Astrocyte (in vitro differentiated cells and primary cell): ENCODE measurements around the gene CCT8L2. TPM values are rescaled to one million over a fixed set of nuclear protein-coding genes. Genes with fewer than 3 reads are reported as not detected.
"Not testable (repeated sequence)": the region's sequence is repeated elsewhere in the genome, so short reads cannot be mapped to it uniquely, and the experiment has no call there.

Experiments used
- DNase-seq: peaks from one replicate; pipeline ENCODE4 v3.0.0-alpha.2; 2010; ENCODE audit warnings: low read depth
- FAIRE-seq: peaks from 2 replicates; lab custom pipeline; 2011; peaks lifted over from hg19 to GRCh38; lab: Jason Lieb, UNC
- H2AFZ ChIP-seq: 2 replicates; pipeline ENCODE4 v1.6.0; 2012; ENCODE audit warnings: low read depth, low read length, inconsistent platforms
- H3K27ac ChIP-seq: 2 replicates; pipeline ENCODE4 v1.5.1; 2011; ENCODE audit warnings: low read depth, low read length, inconsistent platforms
- H3K27me3 ChIP-seq: 2 replicates; pipeline ENCODE4 v1.6.0; 2011; ENCODE audit warnings: low read length, inconsistent platforms; ENCODE audit not compliant: insufficient read depth
- H3K36me3 ChIP-seq: 2 replicates; pipeline ENCODE4 v1.5.1; 2011; ENCODE audit warnings: low read length, inconsistent platforms; ENCODE audit not compliant: insufficient read depth
- H3K4me1 ChIP-seq: 2 replicates; pipeline ENCODE4 v1.5.1; 2011; ENCODE audit warnings: low read length, inconsistent platforms; ENCODE audit not compliant: insufficient read depth
- H3K4me2 ChIP-seq: 2 replicates; pipeline ENCODE4 v1.6.0; 2012; ENCODE audit warnings: low read length, inconsistent platforms
- H3K4me3 ChIP-seq: 2 replicates; pipeline ENCODE4 v1.5.1; 2011; ENCODE audit warnings: low read depth, mild to moderate bottlenecking, low read length, inconsistent platforms; ENCODE audit not compliant: insufficient read depth
- H3K79me2 ChIP-seq: 2 replicates; pipeline ENCODE4 v1.6.0; 2012; ENCODE audit warnings: mild to moderate bottlenecking, low read length, inconsistent platforms; ENCODE audit not compliant: insufficient read depth
- H3K9ac ChIP-seq: 2 replicates; pipeline ENCODE4 v1.6.0; 2012; ENCODE audit warnings: mild to moderate bottlenecking, low read length, inconsistent platforms
- H3K9me3 ChIP-seq: 2 replicates; pipeline ENCODE4 v1.5.1; 2012; ENCODE audit warnings: low read depth, mild to moderate bottlenecking, low read length, inconsistent platforms; ENCODE audit not compliant: insufficient read depth
- H4K20me1 ChIP-seq: 2 replicates; pipeline ENCODE4 v1.6.0; 2012; ENCODE audit warnings: low read length, inconsistent platforms; ENCODE audit not compliant: insufficient read depth
- H3K27ac Mint-ChIP-seq: one replicate; pipeline ENCODE4 v1.8.0; 2021; ENCODE audit warnings: mild to moderate bottlenecking, mixed read lengths; ENCODE audit not compliant: unreplicated experiment
- H3K27me3 Mint-ChIP-seq: one replicate; pipeline ENCODE4 v1.8.0; 2021; ENCODE audit warnings: low read depth, mixed read lengths; ENCODE audit not compliant: unreplicated experiment
- H3K36me3 Mint-ChIP-seq: one replicate; pipeline ENCODE4 v1.8.0; 2021; ENCODE audit warnings: low read depth, mixed read lengths; ENCODE audit not compliant: unreplicated experiment
- H3K4me1 Mint-ChIP-seq: one replicate; pipeline ENCODE4 v1.8.0; 2021; ENCODE audit warnings: low read depth, mixed read lengths; ENCODE audit not compliant: unreplicated experiment
- H3K4me3 Mint-ChIP-seq: one replicate; pipeline ENCODE4 v1.8.0; 2021; ENCODE audit warnings: mild to moderate bottlenecking, moderate library complexity, mixed read lengths; ENCODE audit not compliant: unreplicated experiment
- H3K9me3 Mint-ChIP-seq: one replicate; pipeline ENCODE4 v1.8.0; 2021; ENCODE audit warnings: mild to moderate bottlenecking, mixed read lengths; ENCODE audit not compliant: unreplicated experiment
- EZH2 ChIP-seq: IDR thresholded peaks from 2 replicates; pipeline ENCODE4 v1.6.1; 2012; ENCODE audit warnings: mild to moderate bottlenecking, low read length, inconsistent platforms; ENCODE audit not compliant: insufficient read depth
- total RNA-seq: library from RNA; stranded (reverse); gene quantifications from 2 replicates; pipeline ENCODE4 v1.2.1, GENCODE V29; 2021
- TF ChIP-seq, protein P1 (sequence below): IDR thresholded peaks from 2 replicates; pipeline ENCODE4 v1.5.1; 2011; ENCODE audit warnings: low read depth, mild to moderate bottlenecking, inconsistent platforms, low read length, moderate library complexity; ENCODE audit not compliant: insufficient read depth

CCT8L2 gene
- total RNA-seq, 1 donor from 2014 or later: not detected

DNA sequence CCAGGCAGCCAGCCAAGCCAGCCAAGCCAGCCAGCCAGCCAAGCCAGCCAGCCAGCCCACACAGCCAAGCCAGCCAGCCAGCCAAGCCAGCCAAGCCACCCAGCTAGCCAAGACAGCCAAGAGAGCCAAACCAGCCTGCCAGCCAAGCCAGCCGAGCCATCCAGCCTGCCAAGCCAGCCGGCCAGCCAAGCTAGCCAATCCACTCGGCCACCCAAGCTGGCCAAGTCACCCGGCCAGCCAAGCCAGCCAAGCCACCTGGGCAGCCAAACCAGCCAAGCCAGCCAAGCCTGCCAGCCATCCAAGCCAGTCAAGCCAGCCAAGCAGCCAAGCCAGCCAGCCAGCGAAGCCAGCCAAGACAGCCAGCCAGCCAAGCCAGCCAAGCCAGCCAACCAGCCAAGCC is 32.0 kb downstream of the CCT8L2 start:
- H3K27ac Mint-ChIP-seq, H3K9me3 Mint-ChIP-seq: not testable (repeated sequence)

DNA sequence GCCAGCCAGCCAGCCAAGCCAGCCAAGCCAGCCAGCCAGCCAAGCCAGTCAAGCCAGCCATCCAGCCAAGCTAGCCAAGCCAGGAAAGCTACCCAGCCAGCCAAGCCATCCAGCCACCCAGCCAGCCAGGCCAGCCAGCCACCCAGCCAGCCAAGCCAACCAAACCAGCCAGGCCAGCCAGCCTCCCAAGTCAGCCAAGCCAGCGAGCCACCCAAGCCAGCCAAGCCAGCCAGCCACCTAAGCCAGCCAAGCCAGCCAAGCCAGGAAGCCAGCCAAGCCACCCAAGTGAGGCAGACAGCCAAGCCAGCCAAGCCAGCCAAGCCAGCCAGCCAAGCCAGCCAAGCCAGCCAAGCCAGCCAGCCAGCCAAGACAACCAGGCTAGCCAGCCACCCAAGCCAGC is 32.6 kb downstream of the CCT8L2 start:
- not testable (repeated sequence) for H3K9me3 Mint-ChIP-seq, DNase-seq, H3K9ac ChIP-seq, H3K27ac Mint-ChIP-seq, H3K36me3 ChIP-seq, H3K79me2 ChIP-seq, H3K27ac ChIP-seq, H2AFZ ChIP-seq, H3K4me3 Mint-ChIP-seq, H3K4me3 ChIP-seq, H4K20me1 ChIP-seq, H3K4me1 Mint-ChIP-seq, FAIRE-seq, H3K4me2 ChIP-seq, H3K27me3 Mint-ChIP-seq, H3K27me3 ChIP-seq, H3K9me3 ChIP-seq, H3K36me3 Mint-ChIP-seq, H3K4me1 ChIP-seq

More for the DNA sequence above, 32.0 kb downstream of the CCT8L2 start:
- not testable (repeated sequence) for H3K79me2 ChIP-seq, H3K36me3 Mint-ChIP-seq, H2AFZ ChIP-seq, H3K9me3 ChIP-seq, DNase-seq, FAIRE-seq, H3K27me3 Mint-ChIP-seq, H3K27ac ChIP-seq, H3K9ac ChIP-seq, H3K4me2 ChIP-seq, H3K4me1 ChIP-seq, H3K4me3 Mint-ChIP-seq, H4K20me1 ChIP-seq, H3K4me1 Mint-ChIP-seq, H3K27me3 ChIP-seq, H3K4me3 ChIP-seq, H3K36me3 ChIP-seq

DNA sequence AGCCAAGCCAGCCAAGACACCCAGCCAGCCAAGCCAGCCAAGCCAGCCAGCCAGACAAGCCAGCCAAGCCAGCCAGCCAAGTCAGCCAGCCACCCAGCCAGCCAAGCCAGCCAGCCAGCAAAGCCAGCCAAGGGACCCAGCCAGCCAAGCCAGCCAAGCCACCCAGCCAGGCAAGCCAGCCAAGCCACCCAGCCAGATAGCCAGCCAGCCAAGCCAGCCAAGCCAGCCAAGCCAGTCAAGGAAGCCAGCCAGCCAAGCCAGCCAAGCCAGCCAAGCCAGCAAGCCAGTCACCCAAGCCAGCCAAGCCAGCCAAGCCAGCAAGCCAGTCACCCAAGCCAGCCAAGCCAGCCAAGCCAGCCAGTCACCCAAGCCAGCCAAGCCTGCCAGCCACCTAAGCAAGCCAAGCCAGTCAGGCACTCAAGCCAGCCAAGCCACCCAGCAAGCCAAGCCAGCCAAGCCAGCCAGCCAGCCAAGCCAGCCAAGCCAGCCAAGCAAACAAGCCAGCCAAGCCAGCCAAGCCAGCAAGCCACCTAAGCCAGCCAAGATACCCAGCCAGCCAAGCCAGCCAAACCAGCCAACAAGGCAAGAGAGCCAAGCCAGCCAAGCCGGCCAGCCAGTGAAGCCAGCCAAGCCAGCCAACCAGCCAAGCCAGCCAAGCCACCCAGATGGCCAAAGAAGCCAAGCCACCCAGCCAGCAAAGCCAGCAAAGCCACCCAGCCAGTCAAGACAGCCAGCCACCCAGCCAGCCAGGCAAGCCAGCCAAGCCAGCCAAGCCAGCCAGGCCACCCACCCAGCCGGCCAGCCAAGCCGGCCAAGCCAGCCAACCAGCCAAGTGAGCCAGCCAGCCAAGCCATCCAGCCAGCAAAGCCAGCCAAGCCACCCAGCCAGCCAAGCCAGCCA is 33.3 kb downstream of the CCT8L2 start:
- no peaks in the 10 kb centered on the region for H3K79me2 ChIP-seq
- FAIRE-seq (no peak), DNase-seq (no peak)
- H3K36me3 ChIP-seq: no peaks in the 10 kb centered on the region
- no peak overlapping the region for H3K27ac ChIP-seq
- no peaks in the 10 kb centered on the region for H3K4me1 Mint-ChIP-seq
- no peak overlapping the region for H3K4me2 ChIP-seq
- H3K27ac Mint-ChIP-seq: no peak overlapping the region
- H4K20me1 ChIP-seq: no peaks in the 10 kb centered on the region
- H2AFZ ChIP-seq: no peak overlapping the region
- H3K9ac ChIP-seq: no peak overlapping the region
- H3K27me3 ChIP-seq: no peaks in the 10 kb centered on the region
- TF ChIP-seq, protein P1, sequence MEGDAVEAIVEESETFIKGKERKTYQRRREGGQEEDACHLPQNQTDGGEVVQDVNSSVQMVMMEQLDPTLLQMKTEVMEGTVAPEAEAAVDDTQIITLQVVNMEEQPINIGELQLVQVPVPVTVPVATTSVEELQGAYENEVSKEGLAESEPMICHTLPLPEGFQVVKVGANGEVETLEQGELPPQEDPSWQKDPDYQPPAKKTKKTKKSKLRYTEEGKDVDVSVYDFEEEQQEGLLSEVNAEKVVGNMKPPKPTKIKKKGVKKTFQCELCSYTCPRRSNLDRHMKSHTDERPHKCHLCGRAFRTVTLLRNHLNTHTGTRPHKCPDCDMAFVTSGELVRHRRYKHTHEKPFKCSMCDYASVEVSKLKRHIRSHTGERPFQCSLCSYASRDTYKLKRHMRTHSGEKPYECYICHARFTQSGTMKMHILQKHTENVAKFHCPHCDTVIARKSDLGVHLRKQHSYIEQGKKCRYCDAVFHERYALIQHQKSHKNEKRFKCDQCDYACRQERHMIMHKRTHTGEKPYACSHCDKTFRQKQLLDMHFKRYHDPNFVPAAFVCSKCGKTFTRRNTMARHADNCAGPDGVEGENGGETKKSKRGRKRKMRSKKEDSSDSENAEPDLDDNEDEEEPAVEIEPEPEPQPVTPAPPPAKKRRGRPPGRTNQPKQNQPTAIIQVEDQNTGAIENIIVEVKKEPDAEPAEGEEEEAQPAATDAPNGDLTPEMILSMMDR: no peak
- TF ChIP-seq EZH2: no peak
- no peaks in the 10 kb centered on the region for H3K4me1 ChIP-seq
- no peaks in the 10 kb centered on the region for H3K36me3 Mint-ChIP-seq
- H3K4me3 ChIP-seq: no peak overlapping the region
- H3K9me3 Mint-ChIP-seq: peaks cover 6% of the 10 kb centered on the region
- H3K9me3 ChIP-seq: no peaks in the 10 kb centered on the region
- no peak overlapping the region for H3K4me3 Mint-ChIP-seq
- H3K27me3 Mint-ChIP-seq: no peaks in the 10 kb centered on the region

DNA sequence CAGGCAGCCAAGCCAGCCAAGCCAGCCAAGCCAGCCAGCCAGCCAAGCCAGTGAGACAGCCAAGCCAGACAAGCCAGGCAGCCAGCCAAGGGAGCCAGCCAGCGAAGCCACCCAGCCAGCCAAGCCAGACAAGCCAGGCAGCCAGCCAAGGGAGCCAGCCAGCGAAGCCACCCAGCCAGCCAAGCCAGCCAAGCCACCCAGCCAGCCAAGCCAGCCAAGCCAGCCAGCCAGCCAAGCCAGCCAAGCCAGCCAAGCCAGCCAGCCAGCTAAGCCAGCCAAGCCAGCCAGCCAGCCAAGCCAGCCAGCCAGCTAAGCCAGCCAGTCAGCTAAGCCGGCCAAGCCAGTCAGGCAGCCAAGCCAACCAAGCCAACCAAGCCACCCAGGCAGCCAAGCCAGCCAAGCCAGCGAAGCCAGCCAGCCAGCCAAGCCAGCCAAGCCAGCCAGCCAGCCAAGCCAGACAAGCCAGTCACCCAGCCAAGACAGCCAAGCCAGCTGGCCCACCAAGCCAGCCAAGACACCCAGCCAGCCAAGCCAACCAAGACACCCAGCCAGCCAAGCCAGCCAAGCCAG is 34.1 kb downstream of the CCT8L2 start:
- not testable (repeated sequence) for H3K36me3 Mint-ChIP-seq, H3K4me2 ChIP-seq, H3K36me3 ChIP-seq, H3K9me3 ChIP-seq, H3K4me3 ChIP-seq, FAIRE-seq, H3K27me3 Mint-ChIP-seq, H2AFZ ChIP-seq, H3K27ac Mint-ChIP-seq, DNase-seq, H3K4me3 Mint-ChIP-seq, H3K4me1 Mint-ChIP-seq, H3K9ac ChIP-seq, H3K27me3 ChIP-seq, H3K79me2 ChIP-seq, H3K4me1 ChIP-seq, H4K20me1 ChIP-seq, H3K27ac ChIP-seq
- peaks cover 10% of the 10 kb centered on the region for H3K9me3 Mint-ChIP-seq

DNA sequence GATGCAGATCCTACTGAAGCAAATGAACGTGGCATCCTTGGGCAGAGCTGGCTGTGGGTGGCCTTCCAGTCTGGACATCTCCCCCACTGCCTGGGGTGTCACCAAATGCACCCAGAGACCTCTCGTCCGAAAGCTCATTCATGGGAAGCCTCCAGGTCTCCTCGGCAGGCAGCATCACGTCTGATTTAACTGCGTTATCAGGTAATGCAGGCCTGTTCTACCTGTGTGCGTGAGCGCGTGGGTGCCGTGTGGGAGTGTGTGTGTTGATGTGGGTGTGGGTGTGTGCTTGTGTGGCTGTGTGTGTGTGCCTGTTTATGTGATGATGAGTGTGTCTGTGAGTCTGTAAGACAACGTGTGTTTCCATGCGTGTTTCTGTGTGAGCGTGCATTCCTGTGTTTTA is 35.1 kb downstream of the CCT8L2 start:
- not testable (repeated sequence) for H3K9me3 ChIP-seq, H3K4me3 ChIP-seq, H3K27ac Mint-ChIP-seq, H3K4me1 ChIP-seq, H3K27ac ChIP-seq, H3K79me2 ChIP-seq, FAIRE-seq, H2AFZ ChIP-seq, H3K9ac ChIP-seq, H4K20me1 ChIP-seq, H3K27me3 ChIP-seq, H3K36me3 Mint-ChIP-seq, H3K36me3 ChIP-seq, H3K4me2 ChIP-seq, H3K4me1 Mint-ChIP-seq, H3K27me3 Mint-ChIP-seq, H3K4me3 Mint-ChIP-seq, DNase-seq
- peaks cover 10% of the 10 kb centered on the region for H3K9me3 Mint-ChIP-seq
